HTR-8/SVneo (cell line): Measurements from ENCODE around the gene SYTL3.
"Not testable (repeated sequence)": the region's sequence is repeated elsewhere in the genome, so short reads cannot be mapped to it uniquely, and the experiment has no call there.

Experiments used
- DNase-seq: peaks from one replicate; pipeline ENCODE4 v3.0.0; 2011; ENCODE audit warnings: low spot score, mixed read lengths; ENCODE audit not compliant: insufficient read length
- FAIRE-seq: peaks from 2 replicates; lab custom pipeline; 2011; peaks lifted over from hg19 to GRCh38; lab: Jason Lieb, UNC

SYTL3 gene

GRCh38 chr6:158620963-158621693 is 28.7 kb upstream of the SYTL3 start:
- no peak for FAIRE-seq

GRCh38 chr6:158621694-158622544 is 27.9 kb upstream of the SYTL3 start:
- FAIRE-seq: no peak
- DNase-seq: no peak

More at GRCh38 chr6:158620963-158621693, 28.7 kb upstream of the SYTL3 start:
- DNase-seq: no peak

- FAIRE-seq (no peak), DNase-seq (no peak)
These were observed 27.2 kb upstream of the SYTL3 start for GRCh38 chr6:158622545-158623190.

- FAIRE-seq: no peak
- DNase-seq: no peak
These were observed 24.9 kb upstream of the SYTL3 start for GRCh38 chr6:158624684-158625682.

GRCh38 chr6:158625881-158626305 is 24.0 kb upstream of the SYTL3 start:
- no peak for FAIRE-seq

GRCh38 chr6:158626360-158627167 is 23.3 kb upstream of the SYTL3 start:
- peak; percentile 23 for FAIRE-seq
- DNase-seq: no peak

More at GRCh38 chr6:158625881-158626305, 24.0 kb upstream of the SYTL3 start:
- DNase-seq: no peak

- DNase-seq (no peak), FAIRE-seq (no peak)
These were observed 22.5 kb upstream of the SYTL3 start for GRCh38 chr6:158627168-158627939.

- no peak for FAIRE-seq
- DNase-seq: no peak
These were observed 22.0 kb upstream of the SYTL3 start for GRCh38 chr6:158627940-158628211.

- DNase-seq (no peak), FAIRE-seq (no peak)
These were observed 21.3 kb upstream of the SYTL3 start for GRCh38 chr6:158628542-158628941.

GRCh38 chr6:158629367-158630221 is 20.3 kb upstream of the SYTL3 start:
- no peak for FAIRE-seq
- no peak for DNase-seq

GRCh38 chr6:158630938-158631616 is 18.8 kb upstream of the SYTL3 start:
- DNase-seq (no peak), FAIRE-seq (no peak)

GRCh38 chr6:158631678-158632537 is 17.9 kb upstream of the SYTL3 start:
- FAIRE-seq: peak; percentile 93
- peak; percentile 75 for DNase-seq

GRCh38 chr6:158632538-158633119 is 17.2 kb upstream of the SYTL3 start:
- DNase-seq, FAIRE-seq: not testable (repeated sequence)

- DNase-seq: no peak
- FAIRE-seq: no peak
These were observed 16.7 kb upstream of the SYTL3 start for GRCh38 chr6:158633127-158633526.

- no peak for DNase-seq
- no peak for FAIRE-seq
These were observed 15.0 kb upstream of the SYTL3 start for GRCh38 chr6:158634695-158635426.
